Choroid plexus epithelial cell (primary cell): Measurements from ENCODE around the gene CTTN.

Experiments
- DNase-seq: peaks from one replicate; pipeline ENCODE4 v3.0.0-alpha.2; 2010; ENCODE audit warnings: low read depth
- H3K4me3 ChIP-seq: 2 replicates; pipeline ENCODE4 v1.5.1; 2011; ENCODE audit warnings: low read depth, mild to moderate bottlenecking, control low read depth, low read length, moderate library complexity
- CTCF ChIP-seq: conservative IDR thresholded peaks from 2 replicates; pipeline ENCODE4 v1.5.1; 2011; ENCODE audit warnings: low read depth, mild to moderate bottlenecking, control low read depth, inconsistent platforms, low read length, moderate library complexity

Gene CTTN

GRCh38 chr11:70399681-70400112 is 1.4 kb downstream of the CTTN start:
- DNase-seq, result peak; percentile 97
- TF ChIP-seq CTCF, result no peak
- H3K4me3 ChIP-seq, result peak overlapping the region; percentile 83

- TF ChIP-seq CTCF, result no peak
- no peak overlapping the region for H3K4me3 ChIP-seq
- no peak for DNase-seq
Observed at GRCh38 chr11:70400643-70401042, 2.3 kb downstream of the CTTN start.

- TF ChIP-seq CTCF, result no peak
- peak; percentile 34 for DNase-seq
- no peak overlapping the region for H3K4me3 ChIP-seq
Observed at GRCh38 chr11:70402016-70402415, 3.7 kb downstream of the CTTN start.

GRCh38 chr11:70402685-70403084 is 4.4 kb downstream of the CTTN start:
- no peak for DNase-seq
- no peak overlapping the region for H3K4me3 ChIP-seq
- TF ChIP-seq CTCF, result no peak

- no peak for DNase-seq
- H3K4me3 ChIP-seq, result no peak overlapping the region
- TF ChIP-seq CTCF, result no peak
Observed at GRCh38 chr11:70404244-70404643, 5.9 kb downstream of the CTTN start.

- TF ChIP-seq CTCF, result no peak
- no peak overlapping the region for H3K4me3 ChIP-seq
- DNase-seq, result no peak
Observed at GRCh38 chr11:70405679-70406395, 7.5 kb downstream of the CTTN start.

- DNase-seq, result no peak
- H3K4me3 ChIP-seq, result no peak overlapping the region
- no peak for TF ChIP-seq CTCF
Observed at GRCh38 chr11:70407121-70407520, 8.8 kb downstream of the CTTN start.
